IPS DF 19.7 (cell line): ENCODE results near the gene KRTAP12-2.
"Not testable (repeated sequence)": the region's sequence is repeated elsewhere in the genome, so short reads cannot be mapped to it uniquely, and the experiment has no call there.

Source experiments
- DNase-seq: peaks from one replicate; pipeline ENCODE4 v3.0.0-alpha.2; 2013; ENCODE audit warnings: low read depth, low spot score

Gene KRTAP12-2

DNA sequence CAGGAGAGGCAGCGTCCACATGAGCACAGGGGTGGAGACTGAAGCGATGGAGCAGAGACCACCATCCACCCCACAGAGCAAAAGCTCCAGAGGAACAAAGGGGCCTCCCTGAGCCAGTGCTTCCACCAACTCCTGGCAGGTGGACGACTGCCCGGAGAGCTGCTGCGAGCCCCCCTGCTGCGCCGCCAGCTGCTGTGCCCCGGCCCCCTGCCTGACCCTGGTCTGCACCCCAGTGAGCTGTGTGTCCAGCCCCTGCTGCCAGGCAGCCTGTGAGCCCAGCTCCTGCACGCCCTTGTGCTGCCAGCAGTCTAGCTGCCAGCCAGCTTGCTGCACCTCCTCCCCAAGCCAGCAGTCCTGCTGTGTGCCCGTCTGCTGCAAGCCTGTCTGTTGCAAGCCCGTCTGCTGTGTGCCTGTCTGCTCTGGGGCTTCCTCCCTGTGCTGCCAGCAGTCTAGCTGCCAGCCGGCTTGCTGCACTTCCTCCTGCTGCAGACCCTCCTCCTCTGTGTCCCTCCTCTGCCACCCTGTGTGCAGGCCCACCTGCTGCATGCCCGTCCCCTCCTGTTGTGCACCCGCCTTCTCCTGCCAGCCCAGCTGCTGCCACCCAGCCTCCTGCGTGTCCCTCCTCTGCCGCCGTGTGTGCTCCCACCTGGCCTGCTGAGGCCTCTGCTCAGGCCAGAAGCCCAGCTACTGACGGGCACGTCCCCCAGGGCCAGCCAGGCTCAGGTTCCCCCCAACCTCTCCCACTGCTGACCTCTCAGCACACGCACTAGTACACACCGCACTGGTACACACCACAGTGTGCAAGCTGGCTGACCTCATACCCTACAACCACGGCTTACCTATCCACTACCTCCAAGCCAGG, 35.6 kb upstream of the KRTAP12-2 start:
- no peak for DNase-seq

- no peak for DNase-seq
These were observed 34.8 kb upstream of the KRTAP12-2 start for GRCh38 chr21:44701541-44701940.

GRCh38 chr21:44701023-44701400, 34.3 kb upstream of the KRTAP12-2 start:
- DNase-seq = no peak

DNA sequence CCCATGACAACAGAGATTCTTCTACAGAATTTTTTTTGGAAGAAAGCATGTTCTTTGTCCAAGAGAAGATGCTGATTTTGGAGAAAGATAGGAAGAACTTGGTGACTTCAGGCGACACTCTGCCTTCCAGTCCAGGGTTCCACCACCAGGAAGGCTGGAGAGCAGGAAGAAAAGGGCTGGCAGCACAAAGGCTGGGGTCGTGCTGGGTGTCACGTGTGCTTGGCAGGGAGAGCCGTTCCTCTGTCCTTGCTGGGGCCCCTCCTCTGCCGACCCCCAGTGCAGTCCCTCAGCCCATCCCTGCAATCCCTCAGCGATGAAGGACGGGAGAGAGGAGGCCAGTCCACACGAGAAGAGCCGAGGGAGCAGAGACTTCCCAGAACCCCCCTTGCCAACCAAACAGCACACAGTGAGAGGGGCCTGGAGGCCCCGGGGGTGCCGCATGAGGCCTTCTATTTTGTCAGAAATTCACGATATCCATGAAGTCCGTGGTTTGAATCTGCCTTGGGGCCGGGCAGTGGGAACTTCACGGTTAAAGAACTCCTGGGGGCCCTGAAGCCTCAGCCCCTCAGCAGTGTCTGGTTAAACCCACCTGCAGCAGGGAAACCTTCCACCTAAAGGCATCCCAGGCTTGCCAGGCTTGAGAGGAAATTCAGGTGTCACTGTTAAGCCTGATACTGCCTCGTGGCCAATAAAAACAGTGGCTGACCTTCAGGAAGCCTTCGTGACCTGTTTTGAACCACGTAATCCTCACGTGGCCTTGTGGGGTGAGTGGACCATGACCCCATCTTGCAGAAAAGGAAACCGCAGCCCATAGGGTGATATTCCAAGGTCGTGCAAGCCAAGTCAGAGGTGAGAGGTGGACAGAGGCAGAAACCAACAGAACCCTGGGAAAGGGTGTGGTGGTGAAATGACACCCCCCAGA, 33.6 kb upstream of the KRTAP12-2 start:
- no peak for DNase-seq

GRCh38 chr21:44699502-44700001, 32.8 kb upstream of the KRTAP12-2 start:
- DNase-seq = no peak

DNA sequence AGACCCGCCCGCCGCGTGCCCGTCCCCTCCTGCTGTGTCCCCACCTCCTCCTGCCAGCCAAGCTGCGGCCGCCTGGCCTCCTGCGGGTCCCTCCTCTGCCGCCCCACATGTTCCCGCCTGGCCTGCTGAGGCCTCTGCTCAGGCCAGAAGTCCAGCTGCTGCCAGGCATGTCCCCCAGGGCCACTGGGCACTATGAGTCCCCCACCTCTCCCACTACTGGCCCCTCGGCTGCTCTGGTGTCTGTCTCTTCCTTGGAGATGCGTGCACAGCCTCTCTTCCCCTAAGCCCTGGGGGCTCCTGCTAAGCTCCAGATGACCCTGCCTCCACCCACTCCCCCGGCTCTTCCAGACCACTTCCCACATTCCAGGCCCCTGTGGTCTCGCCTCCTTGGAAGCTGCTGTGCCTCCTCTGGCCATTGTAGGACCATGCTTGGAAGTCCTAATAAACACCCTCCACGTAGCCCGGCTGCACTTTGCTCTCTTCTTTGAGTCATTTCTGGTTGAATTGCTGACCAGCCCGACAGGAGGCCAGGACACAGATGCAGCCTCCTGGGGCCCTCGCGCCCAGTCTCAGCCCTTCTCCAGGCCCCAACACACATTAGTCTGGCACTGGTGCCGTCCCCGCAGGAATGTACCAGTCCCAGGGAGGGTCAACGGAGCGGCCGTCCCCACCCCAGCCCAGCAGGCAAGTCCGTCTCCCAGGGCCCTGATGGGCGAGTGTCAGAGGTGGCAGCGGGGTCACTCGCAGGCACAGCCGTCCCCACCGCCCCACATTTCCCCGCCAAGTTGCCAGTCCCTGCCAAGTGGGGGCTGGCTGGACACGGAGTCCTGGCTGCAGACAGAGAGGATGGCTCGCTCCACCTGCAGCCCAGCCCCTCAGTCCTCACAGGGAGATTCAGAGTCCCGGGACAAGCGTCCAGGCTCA, 31.3 kb upstream of the KRTAP12-2 start:
- no peak for DNase-seq

GRCh38 chr21:44697172-44697810, 30.6 kb upstream of the KRTAP12-2 start, which contains the start of gene KRTAP10-12:
Gene KRTAP10-12, plus strand, starts transcription at chr21:44697172. Its CDS starts 30 bp downstream, at chr21:44697202.
- not testable (repeated sequence) for DNase-seq

DNA sequence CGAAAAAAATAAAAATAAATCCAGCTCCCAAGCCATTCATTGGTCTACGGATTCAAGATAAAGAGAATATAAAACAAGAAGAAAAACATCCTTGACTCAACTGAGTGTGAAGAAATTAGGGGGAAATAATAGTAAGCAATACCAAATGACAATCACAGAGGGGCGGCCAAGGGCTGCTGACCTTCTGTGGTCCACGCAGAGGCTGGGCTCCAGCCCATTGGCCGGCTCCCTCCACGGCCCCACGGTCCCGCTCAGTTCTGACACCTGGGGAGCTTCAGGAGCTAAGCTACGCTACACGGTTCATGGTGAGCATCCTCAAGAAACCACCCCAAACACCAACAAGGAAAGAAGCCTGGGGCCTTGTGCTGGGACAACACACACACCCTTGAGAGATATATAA, 29.8 kb upstream of the KRTAP12-2 start:
- no peak for DNase-seq

DNA sequence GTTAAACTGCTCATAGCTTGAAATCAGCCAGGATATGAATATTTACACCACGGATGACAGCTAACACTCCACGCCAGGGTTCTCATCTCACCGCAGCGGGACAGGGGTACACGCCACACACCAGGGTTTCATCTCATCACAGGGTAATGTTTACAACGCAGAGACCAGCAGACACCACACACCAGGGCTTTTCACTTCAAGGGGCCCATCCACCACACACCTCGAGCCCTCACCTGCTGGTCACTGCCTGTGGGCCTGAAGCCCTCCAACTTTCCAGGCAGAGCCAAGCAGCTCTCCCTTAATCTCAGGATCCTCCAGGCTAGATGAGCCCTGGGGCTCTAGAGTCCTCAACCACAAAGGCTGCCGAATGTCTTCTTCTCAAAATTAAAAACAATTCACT, 28.9 kb upstream of the KRTAP12-2 start:
- no peak for DNase-seq

- no peak for DNase-seq
These were observed 28.5 kb upstream of the KRTAP12-2 start for GRCh38 chr21:44695184-44695583.

DNA sequence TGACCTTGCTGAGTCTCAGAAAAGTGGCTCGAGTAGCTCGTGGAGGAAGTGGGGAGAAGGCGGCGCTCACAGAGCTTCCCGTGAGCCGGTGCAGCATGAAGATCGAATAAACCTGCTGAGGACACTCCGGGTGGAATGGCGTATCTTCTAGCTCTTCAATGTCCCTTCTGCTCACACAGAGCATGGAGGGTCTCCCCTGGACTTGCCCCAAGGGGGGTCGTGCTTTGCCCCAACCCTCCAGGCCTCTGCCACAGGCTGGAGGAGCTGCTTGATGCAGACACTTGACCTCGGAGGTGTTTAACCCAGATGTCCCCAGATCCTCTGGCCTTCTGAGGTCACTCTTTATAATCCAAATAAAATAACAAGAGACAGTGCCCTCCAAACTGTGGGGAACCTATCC, 28.0 kb upstream of the KRTAP12-2 start:
- DNase-seq = no peak

GRCh38 chr21:44692798-44693512, 26.2 kb upstream of the KRTAP12-2 start:
- DNase-seq = no peak

- no peak for DNase-seq
These were observed 25.0 kb upstream of the KRTAP12-2 start for GRCh38 chr21:44691686-44692085.

DNA sequence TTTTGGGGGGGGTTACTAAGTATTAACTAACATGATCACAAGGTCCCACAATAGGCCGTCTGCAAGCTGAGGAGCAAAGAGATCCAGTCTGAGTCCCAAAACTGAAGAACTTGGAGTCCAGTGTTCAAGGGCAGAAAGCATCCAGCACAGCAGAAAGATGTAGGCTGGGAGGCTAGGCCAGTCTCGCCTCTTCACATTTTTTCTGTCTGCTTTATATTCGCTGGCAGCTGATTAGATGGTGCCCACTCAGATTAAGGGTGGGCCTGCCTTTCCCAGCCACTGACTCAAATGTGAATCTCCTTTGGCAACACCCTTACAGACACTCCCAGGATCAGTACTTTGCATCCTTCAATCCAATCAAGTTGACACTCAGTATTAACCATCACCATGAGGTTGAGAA, 23.0 kb upstream of the KRTAP12-2 start:
- not testable (repeated sequence) for DNase-seq

- DNase-seq = no peak
These were observed 20.9 kb upstream of the KRTAP12-2 start for GRCh38 chr21:44687671-44688070.

- DNase-seq = no peak
These were observed 20.3 kb upstream of the KRTAP12-2 start for GRCh38 chr21:44686843-44687561.

- DNase-seq = no peak
These were observed 19.5 kb upstream of the KRTAP12-2 start for GRCh38 chr21:44686000-44686781.

DNA sequence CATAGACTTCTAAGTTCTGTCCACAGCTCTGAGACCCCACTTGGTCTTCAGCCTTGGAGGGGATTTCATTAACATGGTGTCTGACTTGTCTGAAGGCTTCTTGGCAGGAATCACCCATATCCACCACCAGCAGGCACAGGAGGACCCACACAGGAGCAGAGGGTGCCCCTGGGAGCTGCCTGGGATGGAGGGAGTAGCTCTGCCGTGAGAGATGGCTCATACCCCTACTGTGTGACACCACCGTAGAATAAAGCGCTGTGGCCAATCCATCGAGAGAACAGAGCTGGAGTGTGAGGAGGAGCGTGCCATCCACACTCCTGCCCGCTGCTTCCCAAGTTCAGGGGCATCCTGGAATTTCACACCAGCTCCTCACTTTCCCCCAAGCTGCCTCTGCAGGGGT, 18.3 kb upstream of the KRTAP12-2 start:
- DNase-seq = not testable (repeated sequence)

GRCh38 chr21:44684483-44684882, 17.8 kb upstream of the KRTAP12-2 start:
- no peak for DNase-seq
